Measurements from ENCODE around the gene WASL.

The WASL gene

DNA sequence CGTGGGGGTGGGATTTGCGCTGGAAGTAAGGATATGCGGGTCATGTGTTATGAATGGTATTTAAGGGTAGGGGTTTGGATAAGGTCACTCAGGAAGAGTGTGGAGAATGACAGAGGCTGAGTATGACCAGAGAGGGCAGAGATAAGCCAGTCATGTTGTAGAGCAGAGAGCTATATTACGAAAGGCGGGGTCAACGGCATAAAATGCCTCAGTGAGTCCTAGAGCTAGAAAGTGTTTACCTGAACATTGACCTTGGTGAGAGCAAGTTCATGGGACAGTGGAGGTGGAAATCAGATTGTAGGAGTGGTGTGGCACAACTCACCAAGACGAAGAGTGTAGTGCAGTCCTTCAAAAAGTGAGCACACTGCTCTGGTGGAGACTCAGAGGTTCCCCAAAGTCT is 79.3 kb downstream of the WASL start:
- TF ChIP-seq, protein P1, sequence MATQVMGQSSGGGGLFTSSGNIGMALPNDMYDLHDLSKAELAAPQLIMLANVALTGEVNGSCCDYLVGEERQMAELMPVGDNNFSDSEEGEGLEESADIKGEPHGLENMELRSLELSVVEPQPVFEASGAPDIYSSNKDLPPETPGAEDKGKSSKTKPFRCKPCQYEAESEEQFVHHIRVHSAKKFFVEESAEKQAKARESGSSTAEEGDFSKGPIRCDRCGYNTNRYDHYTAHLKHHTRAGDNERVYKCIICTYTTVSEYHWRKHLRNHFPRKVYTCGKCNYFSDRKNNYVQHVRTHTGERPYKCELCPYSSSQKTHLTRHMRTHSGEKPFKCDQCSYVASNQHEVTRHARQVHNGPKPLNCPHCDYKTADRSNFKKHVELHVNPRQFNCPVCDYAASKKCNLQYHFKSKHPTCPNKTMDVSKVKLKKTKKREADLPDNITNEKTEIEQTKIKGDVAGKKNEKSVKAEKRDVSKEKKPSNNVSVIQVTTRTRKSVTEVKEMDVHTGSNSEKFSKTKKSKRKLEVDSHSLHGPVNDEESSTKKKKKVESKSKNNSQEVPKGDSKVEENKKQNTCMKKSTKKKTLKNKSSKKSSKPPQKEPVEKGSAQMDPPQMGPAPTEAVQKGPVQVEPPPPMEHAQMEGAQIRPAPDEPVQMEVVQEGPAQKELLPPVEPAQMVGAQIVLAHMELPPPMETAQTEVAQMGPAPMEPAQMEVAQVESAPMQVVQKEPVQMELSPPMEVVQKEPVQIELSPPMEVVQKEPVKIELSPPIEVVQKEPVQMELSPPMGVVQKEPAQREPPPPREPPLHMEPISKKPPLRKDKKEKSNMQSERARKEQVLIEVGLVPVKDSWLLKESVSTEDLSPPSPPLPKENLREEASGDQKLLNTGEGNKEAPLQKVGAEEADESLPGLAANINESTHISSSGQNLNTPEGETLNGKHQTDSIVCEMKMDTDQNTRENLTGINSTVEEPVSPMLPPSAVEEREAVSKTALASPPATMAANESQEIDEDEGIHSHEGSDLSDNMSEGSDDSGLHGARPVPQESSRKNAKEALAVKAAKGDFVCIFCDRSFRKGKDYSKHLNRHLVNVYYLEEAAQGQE (IDR thresholded peaks at IDR 0.05; ENCODE audit: low read depth), result no peak
- TF ChIP-seq NFIC (IDR thresholded peaks at IDR 0.05), result no peak
- TF ChIP-seq EP300 (IDR thresholded peaks at IDR 0.05; ENCODE audit: borderline replicate concordance), result no peak
- no peak for TF ChIP-seq USF1 (IDR thresholded peaks at IDR 0.05)

DNA sequence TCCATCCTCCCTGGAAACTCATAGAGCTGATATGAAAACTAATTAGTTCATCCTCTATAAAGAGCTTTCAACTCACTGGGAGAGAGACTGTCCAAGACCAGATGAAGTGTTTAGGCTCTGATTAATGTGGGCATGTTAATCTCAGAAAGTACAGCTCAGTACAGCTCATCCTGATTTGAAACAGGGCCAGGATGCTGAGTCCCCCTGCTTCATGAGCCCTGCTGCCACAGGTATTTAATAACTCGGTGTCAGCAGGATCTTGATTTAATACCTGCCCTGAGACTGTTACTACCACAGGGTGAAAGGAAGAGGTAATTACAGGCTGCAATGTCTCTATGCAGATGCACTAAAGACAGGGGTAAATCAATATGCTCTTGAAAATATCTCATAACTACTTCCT is 82.3 kb downstream of the WASL start:
- TF ChIP-seq TAF1 (IDR thresholded peaks at IDR 0.05; ENCODE audit: low read depth) (no peak), NFIC (IDR thresholded peaks at IDR 0.05) (no peak), CEBPB (IDR thresholded peaks at IDR 0.05) (no peak), USF1 (IDR thresholded peaks at IDR 0.05) (no peak), MAX (IDR thresholded peaks at IDR 0.05) (no peak), TEAD4 (IDR thresholded peaks at IDR 0.05) (no peak), ZBTB7A (IDR thresholded peaks at IDR 0.05; ENCODE audit: low read depth) (no peak), CREB1 (IDR thresholded peaks at IDR 0.05; ENCODE audit: low read depth) (no peak), YY1 (IDR thresholded peaks at IDR 0.05; ENCODE audit: low read depth) (no peak)
- TF ChIP-seq, protein P1 (IDR thresholded peaks at IDR 0.05; ENCODE audit: low read depth), result no peak

- TF ChIP-seq RAD21 (IDR thresholded peaks at IDR 0.05; ENCODE audit: low read depth) (no peak), CEBPB (IDR thresholded peaks at IDR 0.05) (no peak), FOXM1 (IDR thresholded peaks at IDR 0.05; ENCODE audit: borderline replicate concordance, low read depth) (no peak), EGR1 (IDR thresholded peaks at IDR 0.05) (no peak), MAX (IDR thresholded peaks at IDR 0.05) (no peak), CREB1 (IDR thresholded peaks at IDR 0.05; ENCODE audit: low read depth) (no peak), TCF12 (IDR thresholded peaks at IDR 0.05; ENCODE audit: low read depth) (no peak), YY1 (IDR thresholded peaks at IDR 0.05; ENCODE audit: low read depth) (no peak), TAF1 (IDR thresholded peaks at IDR 0.05; ENCODE audit: low read depth) (no peak), USF1 (IDR thresholded peaks at IDR 0.05) (no peak), TEAD4 (IDR thresholded peaks at IDR 0.05) (no peak)
Measured at GRCh38 chr7:123665896-123666295, 82.9 kb downstream of the WASL start.

GRCh38 chr7:123665157-123665556 is 83.6 kb downstream of the WASL start:
- TF ChIP-seq TAF1 (IDR thresholded peaks at IDR 0.05; ENCODE audit: low read depth) (no peak), FOXM1 (IDR thresholded peaks at IDR 0.05; ENCODE audit: borderline replicate concordance, low read depth) (no peak), CEBPB (IDR thresholded peaks at IDR 0.05) (no peak), EP300 (IDR thresholded peaks at IDR 0.05; ENCODE audit: borderline replicate concordance) (no peak), CREB1 (IDR thresholded peaks at IDR 0.05; ENCODE audit: low read depth) (no peak), EGR1 (IDR thresholded peaks at IDR 0.05) (no peak), TCF12 (IDR thresholded peaks at IDR 0.05; ENCODE audit: low read depth) (no peak), TEAD4 (IDR thresholded peaks at IDR 0.05) (no peak), MAX (IDR thresholded peaks at IDR 0.05) (no peak), YY1 (IDR thresholded peaks at IDR 0.05; ENCODE audit: low read depth) (no peak), ZBTB7A (IDR thresholded peaks at IDR 0.05; ENCODE audit: low read depth) (no peak)

GRCh38 chr7:123663200-123663599 is 85.6 kb downstream of the WASL start:
- TF ChIP-seq TEAD4 (IDR thresholded peaks at IDR 0.05) (no peak), ZBTB7A (IDR thresholded peaks at IDR 0.05; ENCODE audit: low read depth) (no peak), NFIC (IDR thresholded peaks at IDR 0.05) (no peak), TAF1 (IDR thresholded peaks at IDR 0.05; ENCODE audit: low read depth) (no peak), EP300 (IDR thresholded peaks at IDR 0.05; ENCODE audit: borderline replicate concordance) (no peak), MAX (IDR thresholded peaks at IDR 0.05) (no peak), RAD21 (IDR thresholded peaks at IDR 0.05; ENCODE audit: low read depth) (no peak), EGR1 (IDR thresholded peaks at IDR 0.05) (no peak), USF1 (IDR thresholded peaks at IDR 0.05) (no peak), CREB1 (IDR thresholded peaks at IDR 0.05; ENCODE audit: low read depth) (no peak), CEBPB (IDR thresholded peaks at IDR 0.05) (no peak), FOXM1 (IDR thresholded peaks at IDR 0.05; ENCODE audit: borderline replicate concordance, low read depth) (no peak)
- TF ChIP-seq, protein P1 (IDR thresholded peaks at IDR 0.05; ENCODE audit: low read depth), result no peak
